SIG-M5 treated with dmso at 0.1 percent for 504 hours (cell line): Measurements from ENCODE around the gene DNAJC11.
"Not testable (repeated sequence)": the region's sequence is repeated elsewhere in the genome, so short reads cannot be mapped to it uniquely, and the experiment has no call there.

Experiments
- DNase-seq: peaks from one replicate; lab custom pipeline; 2025; ENCODE audit not compliant: unreplicated experiment; lab: John Stamatoyannopoulos, UW

The DNAJC11 gene

DNA sequence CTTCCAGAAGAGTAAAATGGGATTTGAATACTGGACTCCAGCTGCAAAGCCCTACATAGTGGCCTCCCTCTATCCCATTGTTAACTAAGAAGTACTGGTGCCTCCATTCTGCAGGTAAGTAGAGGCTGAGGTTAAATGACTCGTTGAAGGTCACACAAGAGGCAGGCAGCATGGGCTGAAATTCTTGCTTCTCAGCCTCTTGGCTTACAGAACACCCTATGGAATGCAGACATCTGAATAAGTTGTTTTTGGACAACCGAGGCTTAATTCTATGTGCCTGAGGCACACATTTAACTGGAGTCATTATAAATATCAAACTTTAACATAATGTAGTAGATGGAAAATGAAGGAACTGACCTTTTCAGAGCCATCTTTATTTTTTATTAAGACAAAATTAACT, 5.7 kb downstream of the DNAJC11 start:
- DNase-seq = no peak

DNA sequence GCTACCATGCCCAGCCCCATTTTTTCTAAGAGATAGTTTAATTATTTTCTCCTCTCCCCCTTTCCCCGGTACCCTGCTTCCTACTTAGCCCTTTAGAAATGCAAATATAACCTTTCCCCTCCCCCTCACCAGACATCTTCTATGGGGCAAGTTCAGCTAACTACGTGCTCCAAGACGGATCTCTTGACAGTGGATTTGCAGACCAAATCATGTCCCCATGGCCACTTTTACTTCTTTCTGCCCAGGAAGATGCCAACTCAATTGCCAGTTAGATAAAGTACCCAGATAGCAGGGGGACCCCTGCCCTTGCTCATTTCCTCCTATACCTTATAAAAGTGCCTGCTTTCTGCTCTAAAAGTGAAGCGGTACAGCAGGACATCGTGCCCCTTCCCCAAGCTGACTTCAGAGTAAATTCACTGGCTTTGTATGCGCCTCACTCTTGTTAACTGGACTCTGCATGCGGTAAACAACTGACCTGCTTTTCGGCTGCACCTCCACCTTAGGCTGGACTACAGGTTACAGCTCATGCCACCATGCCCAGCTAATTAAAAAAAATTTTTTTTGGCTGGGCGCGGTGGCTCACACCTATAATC, 7.4 kb downstream of the DNAJC11 start:
- no peak for DNase-seq

DNA sequence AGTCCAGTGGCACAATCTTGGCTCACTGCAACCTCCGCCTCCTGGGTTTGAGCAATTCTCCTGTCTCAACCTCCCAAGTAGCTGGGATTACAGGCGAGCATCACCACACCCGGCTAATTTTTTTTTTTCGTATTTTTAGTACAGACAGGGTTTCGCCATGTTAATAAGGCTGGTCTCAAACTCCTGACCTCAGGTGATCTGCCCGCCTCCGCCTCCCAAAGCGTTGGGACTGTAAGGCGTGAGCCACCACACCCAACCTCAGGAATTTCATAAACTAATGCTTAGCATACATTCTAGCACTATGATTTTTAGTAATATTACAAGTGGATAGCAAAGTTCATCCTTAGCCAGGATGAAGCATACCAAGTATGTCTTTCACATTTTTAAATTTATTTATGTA, 8.7 kb downstream of the DNAJC11 start:
- no peak for DNase-seq

DNA sequence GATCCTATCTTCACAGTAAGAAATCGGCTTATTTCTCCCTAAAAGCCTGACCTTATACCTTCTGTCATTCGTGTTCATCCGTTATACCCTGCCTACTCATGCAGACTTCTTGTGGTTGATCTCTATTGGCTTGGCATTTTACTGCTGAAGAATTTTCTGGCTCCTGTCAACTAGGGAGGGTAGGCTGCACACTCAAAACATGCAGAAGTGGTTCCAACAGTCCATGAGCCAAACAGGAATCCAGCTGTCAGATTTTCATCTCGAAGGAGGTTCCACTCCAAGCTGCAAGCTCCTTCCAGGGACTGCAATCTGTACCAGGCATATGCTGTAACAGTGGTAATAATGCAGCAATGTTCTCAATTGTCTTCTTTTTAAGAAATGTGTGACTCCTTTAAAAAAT, 10.1 kb downstream of the DNAJC11 start:
- no peak for DNase-seq

DNA sequence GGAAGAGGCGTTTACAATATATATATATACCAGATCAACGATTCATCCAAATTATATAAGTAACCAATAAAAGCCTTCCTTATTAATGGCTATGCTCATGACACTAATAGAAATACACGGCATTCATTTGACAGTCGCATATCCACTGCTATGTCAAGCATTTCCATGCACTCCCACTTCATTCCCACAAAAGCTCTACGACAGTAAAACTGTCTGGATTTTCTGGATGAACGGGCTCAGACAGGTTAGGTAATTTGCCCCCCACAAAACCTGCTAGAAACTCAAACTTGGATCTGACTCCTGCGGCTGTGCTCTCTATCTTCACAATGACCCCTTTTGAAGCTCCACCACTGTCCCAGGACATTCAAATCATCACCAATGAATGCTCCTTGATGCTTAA, 11.4 kb downstream of the DNAJC11 start:
- DNase-seq = no peak

DNA sequence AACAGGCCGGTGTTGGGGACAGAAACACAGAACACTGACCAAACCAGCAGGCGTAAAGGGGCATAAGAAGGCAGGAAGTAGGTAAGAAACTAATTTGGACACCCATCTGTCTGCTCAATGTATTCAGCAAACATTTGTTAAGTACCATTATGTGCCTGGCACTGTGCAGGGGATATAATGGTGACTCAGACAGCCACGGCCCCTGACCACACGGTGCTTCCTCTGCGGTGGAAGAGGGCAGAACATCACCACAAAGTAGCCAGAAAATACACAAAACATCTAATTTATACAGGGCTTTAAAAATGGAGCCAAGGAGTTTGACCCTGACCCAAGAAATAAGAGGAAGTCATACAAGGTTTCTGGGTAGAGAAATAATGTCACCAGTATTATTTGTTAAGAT, 12.9 kb downstream of the DNAJC11 start:
- DNase-seq = no peak

DNA sequence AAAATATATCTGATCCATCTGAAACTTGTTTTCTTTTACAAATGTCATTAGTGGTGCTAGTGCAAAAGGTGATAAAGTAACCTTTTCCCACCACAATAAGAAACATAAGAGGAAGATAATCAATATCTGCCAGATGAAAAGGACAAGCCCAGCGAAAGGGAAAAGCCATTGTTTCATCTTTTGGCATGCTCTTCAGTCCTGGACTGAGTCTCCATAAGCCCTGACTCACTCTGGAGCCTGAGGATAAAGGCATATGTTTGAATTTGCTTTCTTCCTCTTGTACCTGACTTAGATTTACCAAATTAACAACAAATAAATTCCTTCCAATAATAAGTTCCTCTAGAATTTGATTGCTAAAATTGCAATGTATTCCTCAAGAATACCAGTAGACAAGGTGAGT, 13.6 kb downstream of the DNAJC11 start:
- no peak for DNase-seq

DNA sequence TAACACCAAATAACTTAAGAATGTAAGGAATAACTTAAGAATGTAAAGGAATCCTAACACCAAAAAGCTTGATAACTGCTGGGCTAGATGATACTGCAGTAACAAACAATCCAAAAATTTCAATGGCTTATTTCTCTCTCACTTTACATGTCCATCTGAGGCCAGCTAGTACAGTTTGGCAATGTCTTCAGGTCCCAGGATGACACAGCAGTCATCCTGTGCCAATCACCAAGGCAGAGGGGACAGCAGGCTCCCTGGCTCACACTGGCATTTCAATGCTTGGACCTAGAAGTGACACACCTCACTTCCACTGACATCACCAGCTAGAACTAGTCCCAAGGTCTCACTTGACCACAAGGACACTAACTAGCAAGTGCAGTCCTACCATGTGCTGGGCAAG, 15.3 kb downstream of the DNAJC11 start:
- no peak for DNase-seq

DNA sequence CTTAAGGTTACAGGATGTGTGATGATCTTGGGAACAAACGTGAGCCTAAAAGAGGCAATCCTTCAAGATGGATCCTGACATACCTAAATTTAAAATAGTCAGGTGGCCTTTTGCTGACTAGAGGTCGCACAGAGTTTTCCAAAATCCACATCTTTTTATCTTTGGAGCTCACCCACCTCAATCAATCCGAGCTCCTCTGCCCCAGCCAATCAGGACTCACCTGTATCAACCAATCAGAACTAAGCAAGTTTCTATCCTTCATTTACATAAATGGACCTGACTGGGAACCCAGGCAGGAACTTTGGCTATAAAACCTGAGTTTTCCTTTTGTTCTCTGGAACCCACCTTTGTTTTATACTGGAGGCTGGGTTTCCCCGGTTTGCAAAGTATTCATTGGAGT, 16.2 kb downstream of the DNAJC11 start:
- no peak for DNase-seq

DNA sequence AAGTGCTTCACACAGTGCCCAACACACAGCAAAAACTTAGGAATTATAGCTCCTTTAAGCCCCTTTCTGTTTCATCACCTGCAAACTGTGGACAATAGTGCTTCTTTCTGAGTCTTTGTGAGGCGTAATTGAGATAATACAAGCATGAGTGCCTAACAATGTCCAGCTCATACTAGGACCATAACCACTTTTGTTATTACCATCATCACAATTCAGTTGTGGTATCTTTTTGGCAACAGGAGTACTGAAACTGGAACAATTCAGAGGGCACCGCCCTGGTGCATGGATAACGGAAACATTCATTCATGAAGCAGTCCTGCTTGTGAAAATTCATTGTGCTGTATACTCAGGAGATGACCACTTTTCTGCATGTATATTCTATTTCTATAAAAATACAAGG, 18.2 kb downstream of the DNAJC11 start:
- no peak for DNase-seq

DNA sequence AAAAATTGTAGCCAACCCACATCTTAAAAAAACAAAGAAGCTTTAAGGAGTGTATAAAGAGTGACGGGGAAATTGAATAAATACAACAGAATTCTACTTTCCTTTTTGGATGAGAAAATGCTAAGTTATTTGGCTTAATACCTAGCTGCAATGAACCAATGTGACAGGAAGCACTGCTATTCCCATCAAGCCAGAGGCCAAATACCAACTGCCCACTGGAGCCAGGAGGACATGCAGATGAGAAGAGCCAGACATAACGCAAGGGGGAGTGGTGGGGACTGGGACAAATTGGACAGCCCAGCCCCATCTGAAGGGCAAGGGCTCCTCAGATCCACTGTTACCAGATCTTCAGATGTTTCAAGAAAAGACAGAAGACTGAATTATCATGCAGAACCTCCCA, 25.7 kb downstream of the DNAJC11 start:
- DNase-seq = no peak

DNA sequence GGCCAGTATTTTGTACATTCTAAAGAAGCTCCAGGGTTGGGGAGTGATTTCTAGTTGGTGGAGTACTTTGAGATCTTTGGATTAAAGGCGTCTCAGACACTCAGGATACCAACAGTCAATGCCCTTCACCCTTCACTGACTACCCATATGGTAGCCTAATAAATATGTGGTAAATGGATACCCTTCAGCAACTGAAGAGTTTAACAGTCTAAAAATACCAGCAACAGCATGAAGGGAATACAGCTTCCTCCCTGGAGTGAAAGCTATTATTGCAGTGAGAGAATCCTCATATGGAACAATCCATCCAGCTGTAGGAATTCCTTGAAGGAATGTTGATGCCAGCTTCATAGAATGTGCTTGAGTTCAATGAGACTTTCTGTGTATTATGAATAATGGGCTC, 26.8 kb downstream of the DNAJC11 start:
- no peak for DNase-seq

DNA sequence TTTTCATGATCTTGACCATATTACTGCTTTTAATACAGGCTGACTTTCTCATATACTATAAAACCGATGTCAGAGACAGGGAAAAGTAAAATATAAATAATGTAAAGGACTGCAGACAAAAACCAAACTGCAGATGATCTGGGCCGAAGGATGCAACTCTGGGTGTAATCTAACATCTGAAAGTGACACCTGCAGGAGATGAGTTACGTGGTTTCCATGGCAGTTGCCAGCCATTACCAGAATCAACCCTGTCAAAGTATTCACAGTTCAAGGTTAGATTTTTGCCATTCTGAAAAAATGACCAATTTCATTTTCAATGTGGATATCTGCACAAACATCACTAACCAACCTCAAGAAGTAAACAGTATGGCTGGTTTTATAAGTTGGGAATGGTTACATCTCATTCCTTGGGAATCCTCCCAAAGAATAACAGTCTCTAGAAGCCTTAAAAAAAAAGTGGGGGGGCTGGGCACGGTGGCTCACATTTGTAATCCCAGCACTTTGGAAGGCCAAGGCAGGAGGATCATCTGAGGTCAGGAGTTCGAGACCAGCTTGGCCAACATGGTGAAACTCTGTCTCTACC, 27.7 kb downstream of the DNAJC11 start:
- DNase-seq = no peak

DNA sequence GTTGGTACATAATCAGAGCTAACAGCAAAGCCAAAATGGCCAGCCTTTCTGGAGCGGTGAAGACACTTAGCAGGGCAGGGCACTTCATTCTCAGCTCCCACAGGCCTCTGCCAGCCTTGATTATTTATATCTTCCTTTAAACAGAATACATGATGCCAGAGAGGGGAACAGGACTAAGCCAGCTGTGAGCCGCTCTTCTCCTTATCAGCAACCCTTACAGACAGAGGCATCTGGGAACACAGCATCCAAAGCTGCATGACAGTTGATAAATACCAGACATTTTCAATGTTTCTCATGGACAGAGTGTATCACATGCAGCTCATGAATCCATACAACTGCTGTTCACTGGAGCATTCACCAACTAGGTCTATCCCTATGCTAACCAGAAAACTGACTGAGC, 29.1 kb downstream of the DNAJC11 start:
- no peak for DNase-seq

DNA sequence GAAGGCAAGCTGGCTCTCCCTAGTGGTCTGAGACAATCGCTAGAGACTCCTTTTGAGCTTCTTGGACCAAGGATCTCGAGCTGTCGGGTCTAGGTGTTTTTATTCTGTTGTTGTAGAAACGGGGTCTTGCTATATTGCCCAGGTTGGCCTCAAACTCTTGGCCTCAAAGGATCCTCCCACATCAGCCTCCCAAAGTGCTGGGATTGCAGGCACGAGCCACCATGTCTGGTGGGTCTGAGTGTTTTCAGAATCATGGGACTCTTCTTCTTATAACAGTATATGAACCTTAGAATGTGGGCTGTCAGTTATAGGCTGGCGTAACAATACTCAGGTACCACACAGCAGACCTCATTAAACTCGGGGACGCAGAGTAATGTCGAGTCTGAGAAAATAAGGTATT, 33.1 kb downstream of the DNAJC11 start:
- no peak for DNase-seq

DNA sequence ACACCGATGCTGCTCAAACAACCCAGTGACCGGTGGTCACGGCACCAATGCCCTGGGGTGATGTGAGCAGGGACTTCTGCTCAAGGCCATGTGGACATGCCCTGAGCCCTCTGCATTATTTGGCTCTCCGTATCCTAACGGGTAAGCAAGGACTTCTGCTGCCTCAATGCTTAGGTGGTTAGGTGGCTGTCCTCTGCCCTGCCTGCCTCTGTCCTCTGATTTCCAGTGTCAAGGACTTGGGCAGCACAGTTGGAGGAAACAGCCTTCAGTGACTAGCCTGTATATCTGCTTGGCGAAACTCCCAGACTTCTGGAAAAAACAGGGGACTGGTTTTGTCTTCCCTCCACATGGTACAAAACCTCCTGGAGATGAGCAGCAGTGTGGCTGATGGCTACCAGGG, 34.5 kb downstream of the DNAJC11 start:
- DNase-seq = no peak

DNA sequence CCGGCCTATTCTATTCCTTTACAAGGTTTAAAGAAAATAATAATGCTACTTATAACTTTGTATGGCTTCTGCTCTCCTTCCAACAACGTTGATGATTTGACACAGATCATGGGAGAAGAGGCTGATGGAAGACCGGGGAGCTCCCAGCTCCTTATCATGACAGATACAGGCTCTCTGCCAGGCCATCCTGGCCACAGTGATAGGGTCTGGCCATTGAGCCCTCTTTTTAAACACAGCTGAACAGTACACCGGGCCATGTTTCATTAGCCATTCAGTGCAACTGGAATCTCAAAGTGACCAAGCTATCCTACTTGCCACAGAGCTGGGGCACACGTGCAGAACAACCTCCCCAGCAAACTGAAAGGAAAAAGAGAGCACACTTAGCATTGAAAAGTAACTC, 34.9 kb downstream of the DNAJC11 start:
- DNase-seq = no peak

DNA sequence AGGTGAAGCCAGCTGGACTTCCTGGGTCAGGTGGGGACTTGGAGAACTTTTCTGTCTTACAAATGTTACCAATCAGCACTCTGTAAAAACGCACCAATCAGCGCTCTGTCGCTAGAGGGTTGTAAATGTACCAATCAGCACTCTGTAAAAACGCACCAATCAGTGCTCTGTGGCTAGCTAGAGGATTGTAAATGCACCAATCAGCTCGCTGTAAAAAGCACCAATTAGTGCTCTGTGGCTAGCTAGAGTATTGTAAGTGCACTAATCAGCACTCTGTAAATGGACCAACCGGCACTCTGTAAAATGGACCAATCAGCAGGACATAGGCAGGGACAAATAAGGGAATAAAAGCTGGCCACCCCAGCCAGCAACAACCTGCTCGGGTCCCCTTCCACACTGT, 39.1 kb downstream of the DNAJC11 start:
- DNase-seq = not testable (repeated sequence)

DNA sequence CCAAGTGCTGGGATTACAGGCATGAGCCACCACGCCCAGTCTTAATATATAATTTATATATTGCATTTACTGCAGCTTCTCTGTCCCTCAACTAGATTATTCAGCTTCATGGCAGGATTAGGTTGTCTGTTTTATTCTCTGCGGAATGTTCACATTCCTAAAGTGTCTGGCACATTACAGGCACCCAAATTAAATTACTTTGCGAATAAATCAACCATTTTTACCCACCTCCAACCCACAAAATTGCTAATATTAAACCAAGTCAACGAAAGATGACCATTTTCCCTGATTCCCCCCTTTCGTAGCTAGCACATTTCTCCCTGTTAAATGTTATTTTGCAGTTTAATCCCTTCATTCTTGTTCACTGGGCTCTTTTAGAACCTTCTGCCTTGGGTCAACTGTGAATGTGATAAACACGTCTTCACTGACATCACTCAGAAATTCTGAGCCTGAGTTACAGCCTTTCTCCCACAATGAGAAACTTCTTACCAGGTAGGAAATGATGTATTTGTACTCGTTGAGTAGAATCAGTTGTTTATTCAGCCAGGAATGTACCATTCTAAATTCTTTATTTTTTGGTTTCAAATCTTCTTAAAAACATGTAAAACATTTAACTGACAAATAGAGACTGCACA, 41.1 kb downstream of the DNAJC11 start:
- no peak for DNase-seq

DNA sequence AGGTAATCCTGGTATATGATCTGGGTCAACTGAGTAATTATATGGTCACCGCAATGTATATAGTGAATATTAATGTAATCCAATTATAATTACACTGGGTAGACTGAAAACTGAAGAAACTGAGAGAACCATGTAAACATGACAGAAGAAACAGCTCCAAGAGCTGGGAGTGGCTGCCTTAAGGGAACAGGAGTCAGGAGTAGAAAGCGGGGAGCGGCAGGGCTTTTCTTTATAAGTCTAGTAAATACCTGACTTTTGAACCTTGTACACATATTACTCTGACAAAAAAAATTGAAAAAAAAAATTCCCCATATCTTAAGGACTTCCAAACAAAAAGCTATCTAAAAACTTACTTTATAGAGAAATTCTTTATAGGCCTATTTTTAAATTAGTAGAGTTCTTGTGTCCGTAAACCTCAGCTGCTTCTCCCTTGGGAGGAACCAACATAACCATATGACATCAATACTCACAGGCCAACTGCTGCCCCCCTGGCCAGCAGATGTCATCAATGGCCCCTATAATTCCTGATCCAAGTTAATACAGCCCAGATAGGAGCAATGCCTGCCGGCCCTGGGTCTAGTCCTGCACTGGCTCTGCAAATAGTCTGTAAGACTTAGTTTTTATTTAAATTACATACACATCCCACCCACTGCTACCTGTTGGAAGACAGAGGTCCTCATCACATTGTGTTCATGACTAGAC, 43.1 kb downstream of the DNAJC11 start:
- DNase-seq = no peak

DNA sequence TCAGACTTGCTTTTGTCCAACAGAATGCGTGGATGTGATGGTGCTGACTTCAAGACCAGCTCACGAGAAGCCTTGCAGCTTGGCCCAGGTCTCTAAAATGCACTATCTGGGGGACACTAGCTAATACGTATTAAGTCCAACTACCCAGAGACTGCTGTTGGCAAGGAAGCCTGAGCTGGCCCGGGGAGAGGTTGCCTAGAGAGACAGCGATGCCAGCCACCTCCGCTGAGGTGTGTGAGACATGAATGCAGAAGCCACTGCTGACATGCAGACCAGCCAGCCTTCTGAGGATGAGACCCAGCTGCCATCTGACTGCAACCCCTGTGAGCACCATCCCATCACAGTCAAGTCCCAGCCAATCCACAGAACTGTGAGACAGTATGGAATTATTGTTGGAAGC, 44.5 kb downstream of the DNAJC11 start:
- DNase-seq = no peak
